ENCODE data around the gene CAB39L. TPM values are rescaled to one million over a fixed set of nuclear protein-coding genes. Genes with fewer than 3 reads are reported as not detected.

Gene CAB39L
- total and polyA plus RNA-seq, 2 experiments from 2014 or later: 3.3 to 4.4 TPM

- Histone ChIP-seq H3K79me2 (replicated peaks; ENCODE audit: insufficient read depth) (no peaks in the 10 kb centered on the region), H3K27me3 (ENCODE audit: insufficient read depth) (no peaks in the 10 kb centered on the region), H3K36me3 (ENCODE audit: insufficient read depth) (no peaks in the 10 kb centered on the region), H3K4me3 (no peak overlapping the region), H3K4me1 (ENCODE audit: insufficient read depth) (no peaks in the 10 kb centered on the region), H3K27ac (ENCODE audit: low read depth) (no peak overlapping the region; the same call in 1 of the 2 replicates), H3K9me2 (ENCODE audit: insufficient read depth) (no peaks in the 10 kb centered on the region), H3F3A (replicated peaks; ENCODE audit: low read depth) (no peaks in the 10 kb centered on the region), H2AFZ (no peak overlapping the region; the same call in 1 of the 2 replicates), H4K20me1 (replicated peaks; ENCODE audit: insufficient read depth) (no peaks in the 10 kb centered on the region), H3K4me2 (no peak overlapping the region)
- no peak overlapping the region for H3K27ac Mint-ChIP-seq
- DNase-seq (ENCODE audit: low spot score) (no peak), ATAC-seq (no peak)
- H3K4me3 Mint-ChIP-seq: no peak overlapping the region
- no peaks in the 10 kb centered on the region for H3K36me3 Mint-ChIP-seq (ENCODE audit: low read depth)
- H3K9me3 Mint-ChIP-seq: no peaks in the 10 kb centered on the region
- no peak for TF ChIP-seq STAT1 (IDR thresholded peaks at IDR 0.05; ENCODE audit: unreplicated experiment)
- TF ChIP-seq, protein P1, sequence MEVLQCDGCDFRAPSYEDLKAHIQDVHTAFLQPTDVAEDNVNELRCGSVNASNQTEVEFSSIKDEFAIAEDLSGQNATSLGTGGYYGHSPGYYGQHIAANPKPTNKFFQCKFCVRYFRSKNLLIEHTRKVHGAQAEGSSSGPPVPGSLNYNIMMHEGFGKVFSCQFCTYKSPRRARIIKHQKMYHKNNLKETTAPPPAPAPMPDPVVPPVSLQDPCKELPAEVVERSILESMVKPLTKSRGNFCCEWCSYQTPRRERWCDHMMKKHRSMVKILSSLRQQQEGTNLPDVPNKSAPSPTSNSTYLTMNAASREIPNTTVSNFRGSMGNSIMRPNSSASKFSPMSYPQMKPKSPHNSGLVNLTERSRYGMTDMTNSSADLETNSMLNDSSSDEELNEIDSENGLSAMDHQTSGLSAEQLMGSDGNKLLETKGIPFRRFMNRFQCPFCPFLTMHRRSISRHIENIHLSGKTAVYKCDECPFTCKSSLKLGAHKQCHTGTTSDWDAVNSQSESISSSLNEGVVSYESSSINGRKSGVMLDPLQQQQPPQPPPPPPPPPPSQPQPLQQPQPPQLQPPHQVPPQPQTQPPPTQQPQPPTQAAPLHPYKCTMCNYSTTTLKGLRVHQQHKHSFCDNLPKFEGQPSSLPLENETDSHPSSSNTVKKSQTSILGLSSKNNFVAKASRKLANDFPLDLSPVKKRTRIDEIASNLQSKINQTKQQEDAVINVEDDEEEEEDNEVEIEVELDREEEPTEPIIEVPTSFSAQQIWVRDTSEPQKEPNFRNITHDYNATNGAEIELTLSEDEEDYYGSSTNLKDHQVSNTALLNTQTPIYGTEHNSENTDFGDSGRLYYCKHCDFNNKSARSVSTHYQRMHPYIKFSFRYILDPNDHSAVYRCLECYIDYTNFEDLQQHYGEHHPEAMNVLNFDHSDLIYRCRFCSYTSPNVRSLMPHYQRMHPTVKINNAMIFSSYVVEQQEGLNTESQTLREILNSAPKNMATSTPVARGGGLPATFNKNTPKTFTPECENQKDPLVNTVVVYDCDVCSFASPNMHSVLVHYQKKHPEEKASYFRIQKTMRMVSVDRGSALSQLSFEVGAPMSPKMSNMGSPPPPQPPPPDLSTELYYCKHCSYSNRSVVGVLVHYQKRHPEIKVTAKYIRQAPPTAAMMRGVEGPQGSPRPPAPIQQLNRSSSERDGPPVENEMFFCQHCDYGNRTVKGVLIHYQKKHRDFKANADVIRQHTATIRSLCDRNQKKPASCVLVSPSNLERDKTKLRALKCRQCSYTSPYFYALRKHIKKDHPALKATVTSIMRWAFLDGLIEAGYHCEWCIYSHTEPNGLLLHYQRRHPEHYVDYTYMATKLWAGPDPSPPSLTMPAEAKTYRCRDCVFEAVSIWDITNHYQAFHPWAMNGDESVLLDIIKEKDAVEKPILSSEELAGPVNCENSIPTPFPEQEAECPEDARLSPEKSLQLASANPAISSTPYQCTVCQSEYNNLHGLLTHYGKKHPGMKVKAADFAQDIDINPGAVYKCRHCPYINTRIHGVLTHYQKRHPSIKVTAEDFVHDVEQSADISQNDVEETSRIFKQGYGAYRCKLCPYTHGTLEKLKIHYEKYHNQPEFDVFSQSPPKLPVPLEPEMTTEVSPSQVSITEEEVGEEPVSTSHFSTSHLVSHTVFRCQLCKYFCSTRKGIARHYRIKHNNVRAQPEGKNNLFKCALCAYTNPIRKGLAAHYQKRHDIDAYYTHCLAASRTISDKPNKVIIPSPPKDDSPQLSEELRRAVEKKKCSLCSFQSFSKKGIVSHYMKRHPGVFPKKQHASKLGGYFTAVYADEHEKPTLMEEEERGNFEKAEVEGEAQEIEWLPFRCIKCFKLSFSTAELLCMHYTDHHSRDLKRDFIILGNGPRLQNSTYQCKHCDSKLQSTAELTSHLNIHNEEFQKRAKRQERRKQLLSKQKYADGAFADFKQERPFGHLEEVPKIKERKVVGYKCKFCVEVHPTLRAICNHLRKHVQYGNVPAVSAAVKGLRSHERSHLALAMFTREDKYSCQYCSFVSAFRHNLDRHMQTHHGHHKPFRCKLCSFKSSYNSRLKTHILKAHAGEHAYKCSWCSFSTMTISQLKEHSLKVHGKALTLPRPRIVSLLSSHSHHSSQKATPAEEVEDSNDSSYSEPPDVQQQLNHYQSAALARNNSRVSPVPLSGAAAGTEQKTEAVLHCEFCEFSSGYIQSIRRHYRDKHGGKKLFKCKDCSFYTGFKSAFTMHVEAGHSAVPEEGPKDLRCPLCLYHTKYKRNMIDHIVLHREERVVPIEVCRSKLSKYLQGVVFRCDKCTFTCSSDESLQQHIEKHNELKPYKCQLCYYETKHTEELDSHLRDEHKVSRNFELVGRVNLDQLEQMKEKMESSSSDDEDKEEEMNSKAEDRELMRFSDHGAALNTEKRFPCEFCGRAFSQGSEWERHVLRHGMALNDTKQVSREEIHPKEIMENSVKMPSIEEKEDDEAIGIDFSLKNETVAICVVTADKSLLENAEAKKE (CRISPR knock-in tag; IDR thresholded peaks at IDR 0.05): no peak
- no peak for TF ChIP-seq NANOG (IDR thresholded peaks at IDR 0.05; ENCODE audit: borderline replicate concordance)
- no peak for TF ChIP-seq ZNF114 (CRISPR knock-in tag; IDR thresholded peaks at IDR 0.05)
- TF ChIP-seq ZNF331 (CRISPR knock-in tag; IDR thresholded peaks at IDR 0.05; ENCODE audit: low read depth): no peak
- TF ChIP-seq CREB1 (CRISPR knock-in tag; IDR thresholded peaks at IDR 0.05; ENCODE audit: low read depth): no peak
- TF ChIP-seq POLR2AphosphoS5 (IDR thresholded peaks at IDR 0.05; ENCODE audit: low read depth): no peak
- no peak for TF ChIP-seq EZH2phosphoT487 (IDR thresholded peaks at IDR 0.05; ENCODE audit: unreplicated experiment)
- TF ChIP-seq EZH2 (IDR thresholded peaks at IDR 0.05; ENCODE audit: low read depth, unreplicated experiment): no peak
- TF ChIP-seq, protein P2, sequence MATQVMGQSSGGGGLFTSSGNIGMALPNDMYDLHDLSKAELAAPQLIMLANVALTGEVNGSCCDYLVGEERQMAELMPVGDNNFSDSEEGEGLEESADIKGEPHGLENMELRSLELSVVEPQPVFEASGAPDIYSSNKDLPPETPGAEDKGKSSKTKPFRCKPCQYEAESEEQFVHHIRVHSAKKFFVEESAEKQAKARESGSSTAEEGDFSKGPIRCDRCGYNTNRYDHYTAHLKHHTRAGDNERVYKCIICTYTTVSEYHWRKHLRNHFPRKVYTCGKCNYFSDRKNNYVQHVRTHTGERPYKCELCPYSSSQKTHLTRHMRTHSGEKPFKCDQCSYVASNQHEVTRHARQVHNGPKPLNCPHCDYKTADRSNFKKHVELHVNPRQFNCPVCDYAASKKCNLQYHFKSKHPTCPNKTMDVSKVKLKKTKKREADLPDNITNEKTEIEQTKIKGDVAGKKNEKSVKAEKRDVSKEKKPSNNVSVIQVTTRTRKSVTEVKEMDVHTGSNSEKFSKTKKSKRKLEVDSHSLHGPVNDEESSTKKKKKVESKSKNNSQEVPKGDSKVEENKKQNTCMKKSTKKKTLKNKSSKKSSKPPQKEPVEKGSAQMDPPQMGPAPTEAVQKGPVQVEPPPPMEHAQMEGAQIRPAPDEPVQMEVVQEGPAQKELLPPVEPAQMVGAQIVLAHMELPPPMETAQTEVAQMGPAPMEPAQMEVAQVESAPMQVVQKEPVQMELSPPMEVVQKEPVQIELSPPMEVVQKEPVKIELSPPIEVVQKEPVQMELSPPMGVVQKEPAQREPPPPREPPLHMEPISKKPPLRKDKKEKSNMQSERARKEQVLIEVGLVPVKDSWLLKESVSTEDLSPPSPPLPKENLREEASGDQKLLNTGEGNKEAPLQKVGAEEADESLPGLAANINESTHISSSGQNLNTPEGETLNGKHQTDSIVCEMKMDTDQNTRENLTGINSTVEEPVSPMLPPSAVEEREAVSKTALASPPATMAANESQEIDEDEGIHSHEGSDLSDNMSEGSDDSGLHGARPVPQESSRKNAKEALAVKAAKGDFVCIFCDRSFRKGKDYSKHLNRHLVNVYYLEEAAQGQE (IDR thresholded peaks at IDR 0.05; ENCODE audit: unreplicated experiment): no peak
- no peak for TF ChIP-seq CTCF (conservative IDR thresholded peaks at IDR 0.05; ENCODE audit: low read depth in 2 of 2)
- H3K4me1 Mint-ChIP-seq: peaks cover 9% of the 10 kb centered on the region
- H3K27me3 Mint-ChIP-seq (ENCODE audit: insufficient read depth, low read depth, poor library complexity): peaks cover 4% of the 10 kb centered on the region
Observed at GRCh38 chr13:49308097-49308875, 135.6 kb downstream of the CAB39L start.

Measured in GM23338 (cell line).